ENCODE data around the gene TNRC6C.
"Not testable (repeated sequence)": the region's sequence is repeated elsewhere in the genome, so short reads cannot be mapped to it uniquely, and the experiment has no call there.

Gene TNRC6C

GRCh38 chr17:77930780-77931768 lies 27.4 kb upstream of the TNRC6C start:
- DNase-seq = no peak

DNA sequence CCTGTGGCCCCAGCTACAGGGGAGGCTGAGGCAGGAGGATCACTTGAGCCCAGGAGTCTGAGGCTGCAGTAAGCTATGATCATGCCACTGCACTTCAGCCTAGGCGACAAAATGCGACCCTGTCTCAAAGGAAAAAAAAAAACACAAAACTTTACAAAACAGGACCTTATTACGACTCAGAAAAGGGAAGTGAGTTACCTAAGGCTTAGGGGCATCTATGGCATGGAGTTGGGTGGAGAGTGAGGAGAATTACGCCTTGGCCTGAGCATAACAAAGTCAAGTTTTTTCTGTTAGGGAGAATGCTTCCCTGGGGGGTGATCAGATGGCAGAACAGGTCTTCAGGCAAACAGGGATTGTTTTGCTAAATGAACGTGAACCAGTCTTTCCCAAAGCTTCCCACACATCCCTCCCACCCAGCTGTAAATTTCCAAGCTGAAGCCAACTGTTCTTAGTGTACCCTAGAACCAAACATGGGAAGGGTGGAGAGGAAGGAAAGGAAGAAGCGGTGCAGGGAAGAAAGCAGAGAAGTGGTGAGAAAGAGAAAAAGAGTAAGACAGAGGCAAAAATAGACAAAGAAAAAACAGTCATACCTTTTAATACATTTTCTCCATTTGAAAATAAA lies 24.6 kb upstream of the TNRC6C start:
- DNase-seq = no peak

- no peak for DNase-seq
Observed at GRCh38 chr17:77935121-77935571, 23.4 kb upstream of the TNRC6C start.

DNA sequence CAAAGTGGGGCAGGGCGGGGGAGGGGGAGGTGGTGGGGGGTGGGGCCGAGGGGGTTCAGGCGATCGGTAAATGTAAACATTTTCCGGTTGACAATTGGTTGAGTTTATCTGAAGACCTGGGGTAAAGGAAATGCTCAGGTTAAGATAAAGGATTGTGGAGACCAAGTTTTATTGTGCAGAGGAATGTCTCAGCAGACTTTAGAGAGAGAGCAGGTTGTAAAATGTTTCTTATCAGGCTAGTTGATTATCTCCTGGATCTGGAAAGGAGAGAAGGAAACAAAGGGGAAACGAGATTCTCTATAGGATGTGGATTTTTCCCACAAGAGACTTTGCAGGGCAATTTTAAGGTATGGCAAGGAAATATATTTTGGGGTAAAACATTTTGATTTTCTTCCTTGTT lies 22.8 kb upstream of the TNRC6C start:
- not testable (repeated sequence) for DNase-seq

DNA sequence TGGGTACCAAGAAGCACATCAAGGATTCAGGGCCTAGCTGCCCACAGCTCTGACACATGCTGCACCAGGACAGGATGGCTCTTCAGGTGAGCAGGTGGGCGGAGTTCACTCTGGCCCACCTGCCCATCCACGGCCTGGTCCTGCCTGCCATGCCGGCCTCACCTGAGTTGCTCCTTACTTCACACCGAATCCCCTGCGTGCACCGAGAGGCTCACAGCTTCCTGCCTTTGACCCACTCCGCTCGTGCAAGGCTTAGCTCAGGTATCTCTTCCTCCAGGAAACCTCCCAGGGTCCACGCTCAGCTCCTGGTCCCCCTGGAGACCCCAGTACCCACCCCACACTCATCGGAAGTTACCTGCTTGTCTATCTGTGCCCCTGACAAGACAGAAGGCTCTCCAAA lies 21.6 kb upstream of the TNRC6C start:
- no peak for DNase-seq

DNA sequence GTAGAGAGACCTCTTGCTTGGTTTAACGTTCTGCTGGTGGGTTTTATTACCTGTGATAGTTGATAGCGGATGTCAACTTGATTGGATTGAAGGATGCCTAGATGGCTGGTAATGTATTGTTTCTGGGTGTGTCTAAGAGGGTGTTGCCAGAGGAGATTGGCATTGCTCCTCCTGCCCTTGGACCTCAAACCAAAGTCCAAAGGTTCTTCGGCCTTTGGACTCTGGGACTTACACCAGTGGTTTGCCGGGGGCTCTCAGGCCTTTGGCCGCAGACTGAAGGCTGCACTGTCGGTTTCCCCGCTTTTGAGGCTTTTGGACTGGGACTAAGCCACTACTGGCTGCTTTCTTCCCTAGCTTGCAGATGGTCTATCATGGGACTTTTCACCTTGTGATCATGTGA lies 17.5 kb upstream of the TNRC6C start:
- DNase-seq = no peak

DNA sequence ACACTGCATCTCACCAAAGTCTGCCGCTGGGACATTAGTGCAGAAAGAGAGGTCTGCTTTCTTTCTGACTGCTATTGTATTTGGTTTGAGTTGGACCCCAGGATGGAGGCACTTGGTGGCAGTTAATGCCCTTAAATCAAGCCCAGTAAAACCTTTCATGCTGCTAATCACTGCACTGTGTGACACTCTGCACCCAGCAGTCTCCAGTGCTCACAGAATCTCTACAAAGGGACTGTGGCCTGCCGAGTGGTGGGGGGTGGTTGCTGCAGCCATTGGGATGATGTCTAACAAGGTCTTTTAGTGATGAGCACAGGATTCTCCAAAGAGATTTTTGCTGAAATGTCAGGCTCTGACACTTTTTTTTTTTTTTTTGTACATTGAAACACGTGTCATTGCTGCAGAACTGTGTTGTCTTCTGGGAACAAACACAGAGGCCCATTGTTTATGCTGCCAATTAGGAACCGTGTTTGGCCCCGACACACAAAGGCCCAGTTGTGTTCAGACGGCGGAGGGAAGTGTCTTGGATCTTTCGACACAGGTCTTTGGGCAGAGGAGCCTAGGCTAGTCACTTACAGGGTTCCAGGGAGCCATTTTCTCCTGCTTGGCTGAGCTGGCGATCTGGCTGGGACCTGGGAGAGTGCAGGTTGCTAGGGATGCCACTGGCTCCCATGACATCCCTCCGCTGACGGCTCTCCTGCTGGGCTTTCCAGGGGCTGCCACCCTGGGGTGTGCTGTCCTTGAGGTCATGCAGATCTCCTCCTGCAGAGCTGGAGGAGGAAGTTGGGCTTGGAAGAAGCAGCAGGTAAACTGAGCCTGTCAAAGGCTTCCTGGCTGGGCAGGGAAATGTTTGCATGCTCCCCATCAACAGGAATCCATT lies 16.2 kb upstream of the TNRC6C start:
- peak; percentile 92 for DNase-seq

DNA sequence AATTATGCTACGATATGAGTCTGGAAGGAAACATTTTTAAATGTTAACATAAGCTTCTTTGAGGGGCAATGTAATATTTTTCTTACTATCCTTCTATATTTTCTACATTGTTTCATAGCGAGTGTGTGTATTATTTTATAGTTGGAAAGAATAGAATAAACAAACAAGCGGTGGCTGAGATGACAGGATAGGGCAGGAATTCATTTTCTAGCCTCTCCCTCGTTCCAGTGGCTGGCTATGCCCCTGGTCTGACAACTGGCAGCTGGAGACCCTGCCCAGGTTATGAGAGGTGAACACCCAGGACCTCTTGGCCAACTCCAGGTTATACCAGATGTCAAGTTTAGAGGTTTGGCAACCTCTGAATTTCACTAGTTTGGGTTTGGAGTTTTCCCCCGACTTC lies 14.5 kb upstream of the TNRC6C start:
- DNase-seq = no peak

- DNase-seq = no peak
Observed at GRCh38 chr17:77944390-77945222, 13.9 kb upstream of the TNRC6C start.

DNA sequence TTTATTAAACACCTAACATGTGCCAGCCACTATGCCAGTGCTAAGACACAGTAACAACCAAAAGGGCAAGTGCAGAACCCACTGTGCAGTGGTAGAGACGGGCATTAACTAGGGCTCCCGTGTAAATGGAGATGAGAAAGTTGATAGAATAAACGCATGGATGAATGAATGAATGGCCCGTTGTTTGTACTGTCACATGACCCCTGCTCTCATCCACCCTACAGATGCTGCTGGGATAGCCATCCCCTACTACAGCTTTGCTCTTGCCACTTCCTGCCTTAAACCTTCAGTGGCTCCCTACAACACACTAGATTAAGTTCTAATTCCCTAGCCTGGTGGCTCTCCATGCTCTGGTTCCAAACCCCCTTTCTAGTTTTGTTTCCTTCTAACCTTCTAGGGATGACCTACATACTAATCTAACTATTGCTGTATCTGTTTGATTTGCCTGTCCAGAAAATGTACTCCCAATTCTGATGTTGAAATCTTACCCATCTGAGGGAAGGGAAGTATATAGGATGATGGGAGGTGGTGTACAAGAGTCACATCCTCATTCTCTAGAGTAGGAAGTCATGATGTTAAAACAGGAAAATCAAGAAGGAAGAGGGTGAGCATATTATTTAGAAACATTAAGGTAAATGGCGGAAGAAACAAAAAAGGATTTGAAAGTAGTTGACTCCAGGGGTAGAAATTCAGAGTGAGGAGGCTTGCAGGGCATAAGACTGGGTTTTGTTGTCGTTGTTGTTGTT lies 11.4 kb upstream of the TNRC6C start:
- DNase-seq = no peak

- peak; percentile 77 for DNase-seq
Observed at GRCh38 chr17:77948690-77949114, 9.8 kb upstream of the TNRC6C start.

GRCh38 chr17:77951123-77951522 lies 7.4 kb upstream of the TNRC6C start:
- DNase-seq = no peak

GRCh38 chr17:77952368-77952767 lies 6.1 kb upstream of the TNRC6C start:
- no peak for DNase-seq

DNA sequence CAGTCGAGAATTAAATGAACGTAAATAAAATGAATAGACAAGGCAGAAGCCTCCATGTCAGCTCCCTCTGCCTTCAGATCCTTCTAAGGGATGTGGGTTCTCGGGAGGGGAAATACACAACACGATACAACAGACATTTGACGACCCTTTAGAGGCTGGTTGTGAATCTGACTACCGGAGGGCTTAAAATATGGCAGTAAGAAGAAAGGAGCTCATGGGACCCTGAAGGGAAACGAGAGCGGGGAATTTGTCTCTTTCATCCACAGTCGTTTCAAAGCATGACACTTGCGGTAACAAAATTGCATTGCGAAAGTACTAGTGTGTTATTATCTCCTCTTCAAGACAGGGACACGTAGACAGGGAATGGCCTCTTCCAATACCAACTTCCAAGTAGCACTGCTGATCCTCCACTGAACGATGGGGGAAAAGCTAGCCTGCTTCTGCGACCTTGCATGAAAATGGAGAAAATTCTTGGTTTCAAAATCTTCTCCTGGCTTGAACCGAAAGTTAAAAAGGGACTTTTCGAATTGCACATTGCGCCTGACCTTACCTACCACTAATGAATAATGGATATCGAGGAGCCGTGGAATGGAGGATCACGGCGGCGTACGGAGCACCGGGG lies 1.2 kb upstream of the TNRC6C start:
- no peak for DNase-seq

GRCh38 chr17:77958716-77959125 lies 218 bp downstream of the TNRC6C start:
- no peak for DNase-seq

DNA sequence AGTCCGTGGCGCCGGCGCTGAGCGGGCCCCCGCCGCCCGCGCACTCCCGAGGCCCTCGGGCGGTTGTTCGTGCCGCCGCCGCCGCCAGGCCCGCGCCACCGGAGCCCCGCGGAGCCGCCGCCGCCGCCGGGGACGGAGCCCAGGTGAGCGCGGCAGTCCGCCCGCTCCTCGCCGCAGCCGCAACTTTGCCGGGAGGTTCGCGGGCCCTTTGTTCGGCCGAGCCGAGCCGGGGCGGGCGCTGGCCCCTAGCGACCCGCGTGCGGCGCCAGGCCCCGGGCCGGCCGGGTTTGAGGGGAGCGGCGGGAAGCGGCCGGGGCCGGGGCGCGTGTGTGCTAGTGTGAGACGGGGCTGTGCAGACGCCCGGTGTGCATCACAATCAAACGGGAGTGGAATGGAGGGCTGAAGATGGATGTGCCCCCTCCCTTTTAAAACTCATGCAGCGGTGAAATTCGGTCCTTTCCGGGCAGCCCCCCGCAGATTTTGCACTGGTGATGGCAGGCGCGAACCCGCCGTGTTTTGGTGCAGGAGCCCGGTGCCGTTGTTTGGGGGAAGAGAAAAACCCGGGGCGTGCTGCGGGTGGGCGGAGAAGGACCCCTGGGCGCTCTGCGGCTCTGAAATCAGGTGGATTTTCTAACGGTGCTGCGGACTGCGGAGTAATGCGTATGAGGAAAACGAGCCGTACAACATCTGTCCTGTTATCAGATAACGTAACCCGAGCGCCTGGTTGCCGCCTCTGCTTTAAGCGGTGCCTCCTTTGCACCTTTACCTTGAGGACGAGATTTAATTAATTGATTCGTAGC lies 823 bp downstream of the TNRC6C start:
- DNase-seq = no peak

DNA sequence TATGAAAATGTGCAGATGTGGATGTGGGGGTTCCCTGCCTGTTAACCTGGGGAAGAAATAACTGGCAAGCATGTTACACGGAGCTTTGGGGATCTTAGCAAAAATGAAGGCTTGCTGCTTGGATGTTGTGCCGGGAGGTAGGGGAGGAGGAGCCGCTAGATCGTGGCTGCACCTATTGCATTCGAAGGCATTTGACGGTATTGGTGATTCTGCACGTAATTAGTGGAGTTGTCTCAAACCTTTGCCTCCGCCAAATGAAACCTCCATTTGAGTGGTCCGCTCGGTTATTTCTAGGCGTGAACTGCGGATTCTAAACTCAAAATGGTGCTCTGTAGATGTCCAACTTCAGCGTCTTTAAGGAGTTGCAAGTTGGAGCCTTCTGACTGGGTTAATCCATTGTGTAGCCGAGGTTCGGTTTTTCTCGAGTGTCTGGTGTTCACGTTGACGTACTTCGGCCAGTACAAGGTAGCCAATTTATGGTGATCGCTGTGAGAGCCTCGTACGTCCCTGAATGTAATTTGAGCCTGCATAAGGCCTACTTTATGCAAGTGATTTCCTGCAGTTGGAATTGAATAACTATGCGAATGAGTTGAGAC lies 1.5 kb downstream of the TNRC6C start:
- DNase-seq = no peak

DNA sequence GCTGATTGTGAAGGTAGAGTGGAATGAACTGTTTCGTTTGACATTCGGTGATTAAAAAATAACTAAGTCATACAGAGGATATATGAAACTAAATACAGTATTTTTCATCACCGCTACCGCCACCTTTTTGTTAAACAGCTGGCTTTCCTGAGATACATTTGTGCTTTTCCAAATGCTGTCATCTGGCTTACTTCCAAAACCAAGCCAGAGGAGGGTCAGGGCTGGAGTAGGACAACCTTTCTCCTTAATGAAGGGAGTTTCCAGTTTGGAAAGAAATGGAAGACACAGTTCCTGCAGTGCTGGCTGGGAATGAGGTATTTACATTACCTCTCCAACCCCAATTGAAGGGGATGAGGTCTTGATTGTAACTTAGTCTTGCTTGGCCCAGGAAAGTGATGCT lies 3.2 kb downstream of the TNRC6C start:
- DNase-seq = no peak

- DNase-seq = no peak
Observed at GRCh38 chr17:77962348-77962747, 3.8 kb downstream of the TNRC6C start.

DNA sequence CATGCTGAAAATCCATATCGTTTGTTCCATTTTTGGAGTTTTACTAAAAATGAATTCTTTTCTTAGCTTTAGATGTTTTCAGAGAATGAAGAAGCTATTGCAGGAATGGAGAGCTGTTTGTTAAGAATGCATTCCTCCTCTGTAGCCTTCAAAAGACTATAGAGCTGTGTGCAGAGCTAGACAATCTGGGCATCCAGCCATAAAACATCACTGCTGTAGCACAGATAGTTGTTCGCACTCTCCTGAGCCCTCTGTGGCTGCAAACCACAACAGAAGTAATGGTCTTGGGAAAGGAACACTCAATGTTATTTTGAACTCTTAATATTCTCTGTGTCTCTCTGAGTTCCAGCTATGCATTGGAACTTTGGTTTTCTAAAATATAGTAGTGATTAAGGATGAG lies 4.9 kb downstream of the TNRC6C start:
- peak; percentile 83 for DNase-seq

All from midbrain (tissue), 1 donor.